ENCODE data around the gene LRTM2.
"Not testable (repeated sequence)": the region's sequence is repeated elsewhere in the genome, so short reads cannot be mapped to it uniquely, and the experiment has no call there.

Gene LRTM2

DNA sequence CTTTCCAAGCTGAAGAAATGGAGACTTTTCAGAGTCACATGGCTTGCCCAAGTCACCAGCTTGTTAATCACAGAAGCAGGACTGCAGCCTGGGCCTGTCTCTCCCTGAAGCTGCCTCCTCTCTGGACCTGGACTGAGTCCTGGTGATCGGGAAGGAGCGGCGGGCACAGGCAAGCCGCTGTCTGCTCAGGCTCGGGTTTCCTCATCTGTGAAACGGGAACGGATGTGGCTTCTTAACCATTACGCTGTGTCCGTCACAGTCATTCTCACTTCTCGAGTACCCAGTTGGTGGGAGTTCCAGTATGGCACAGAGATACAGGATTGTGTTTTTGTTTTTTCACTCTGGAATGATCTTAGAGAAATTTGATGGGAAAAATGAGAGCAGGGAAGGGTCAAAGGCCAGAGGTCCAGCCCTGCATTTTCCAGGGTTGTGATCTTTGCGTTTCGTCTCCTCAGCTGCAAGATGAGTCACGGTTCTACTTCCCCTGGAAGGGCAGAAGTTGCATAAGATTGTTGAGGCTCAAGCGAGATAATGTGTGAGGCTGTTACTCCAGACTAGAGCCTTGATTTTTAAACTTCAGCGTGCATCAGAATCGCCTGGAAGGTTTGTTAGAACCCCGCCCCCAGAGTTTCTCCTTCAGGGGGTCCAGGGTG lies 7.6 kb upstream of the LRTM2 start:
- no peak for DNase-seq

GRCh38 chr12:1814266-1814665 lies 6.1 kb upstream of the LRTM2 start:
- DNase-seq = no peak

- DNase-seq = no peak
These were observed 5.3 kb upstream of the LRTM2 start for GRCh38 chr12:1815108-1815507.

DNA sequence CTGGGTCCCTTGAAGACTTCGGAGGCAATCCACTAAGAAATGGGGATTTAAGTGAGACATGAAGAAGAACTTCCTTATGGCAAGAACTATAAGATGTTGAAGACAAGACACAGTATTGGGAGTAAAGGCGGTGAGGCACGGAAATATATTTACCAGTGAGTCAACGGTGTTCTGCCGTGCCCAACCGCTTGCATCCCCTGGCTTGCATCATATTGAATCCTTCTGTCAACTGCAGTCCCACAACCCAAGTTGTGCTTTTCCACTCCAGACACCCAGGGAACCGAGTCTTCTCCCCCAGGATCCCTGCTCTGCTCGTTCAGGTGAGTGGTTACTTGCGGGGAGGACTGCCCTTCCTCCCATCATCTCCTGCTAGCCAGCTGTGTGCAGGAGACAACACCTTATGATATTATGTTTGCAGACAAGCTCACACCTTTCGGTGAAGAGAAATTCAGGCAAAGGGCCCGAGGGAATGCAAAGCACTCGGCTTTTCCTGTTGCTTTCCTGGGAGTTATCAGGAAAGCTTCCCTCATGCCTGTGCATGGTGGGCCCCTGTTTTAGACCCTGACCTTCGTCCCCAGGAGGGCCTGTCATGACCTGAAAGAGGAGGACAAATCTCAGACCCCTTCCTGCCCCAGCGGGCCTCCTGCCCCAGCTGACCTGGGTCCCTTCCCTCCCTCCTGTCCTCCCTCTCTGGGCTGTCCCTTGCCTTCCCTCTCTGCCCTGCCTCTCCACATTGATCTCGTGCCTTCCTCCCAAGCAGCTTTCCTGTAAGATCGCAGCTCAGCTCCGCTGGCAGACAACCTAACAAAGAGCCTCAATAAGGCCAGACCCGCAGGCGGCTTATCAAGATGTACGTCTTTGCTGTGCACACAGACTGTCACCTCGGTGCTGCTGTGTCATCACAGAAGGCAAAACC lies 4.3 kb upstream of the LRTM2 start:
- DNase-seq = no peak

DNA sequence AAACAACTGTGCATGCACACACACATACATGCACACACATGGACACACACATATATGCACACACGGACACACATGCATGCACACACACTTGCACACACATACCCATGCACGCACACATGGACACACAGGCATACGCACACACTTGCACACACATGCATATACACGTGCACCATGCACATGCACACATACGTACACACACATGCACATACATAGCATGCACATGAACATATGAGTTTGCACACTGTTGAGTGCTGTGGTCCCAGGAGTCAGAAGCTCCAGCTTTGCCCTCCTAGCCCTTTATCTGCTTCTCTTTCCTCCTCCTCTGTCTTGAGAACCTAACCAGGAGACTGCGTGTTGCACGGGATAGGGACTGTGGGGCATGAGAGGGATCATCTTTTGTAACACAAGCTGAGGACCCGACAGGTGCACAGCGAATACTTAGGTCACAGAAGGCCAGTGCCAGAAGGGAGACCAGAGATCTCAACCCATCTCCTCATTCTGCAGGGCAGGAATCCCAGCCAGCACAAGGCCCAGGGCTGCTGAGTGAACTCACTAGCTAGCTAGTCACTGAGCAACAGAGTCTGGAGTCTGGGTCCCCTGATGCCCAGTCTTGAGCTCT lies 3.5 kb upstream of the LRTM2 start:
- no peak for DNase-seq

GRCh38 chr12:1817928-1818327 lies 2.4 kb upstream of the LRTM2 start:
- not testable (repeated sequence) for DNase-seq

GRCh38 chr12:1819050-1819449 lies 1.3 kb upstream of the LRTM2 start:
- no peak for DNase-seq

GRCh38 chr12:1819571-1819970 lies 794 bp upstream of the LRTM2 start:
- DNase-seq = no peak

GRCh38 chr12:1820896-1821291 lies 529 bp downstream of the LRTM2 start:
- no peak for DNase-seq

GRCh38 chr12:1821805-1822204 lies 1.4 kb downstream of the LRTM2 start:
- no peak for DNase-seq

DNA sequence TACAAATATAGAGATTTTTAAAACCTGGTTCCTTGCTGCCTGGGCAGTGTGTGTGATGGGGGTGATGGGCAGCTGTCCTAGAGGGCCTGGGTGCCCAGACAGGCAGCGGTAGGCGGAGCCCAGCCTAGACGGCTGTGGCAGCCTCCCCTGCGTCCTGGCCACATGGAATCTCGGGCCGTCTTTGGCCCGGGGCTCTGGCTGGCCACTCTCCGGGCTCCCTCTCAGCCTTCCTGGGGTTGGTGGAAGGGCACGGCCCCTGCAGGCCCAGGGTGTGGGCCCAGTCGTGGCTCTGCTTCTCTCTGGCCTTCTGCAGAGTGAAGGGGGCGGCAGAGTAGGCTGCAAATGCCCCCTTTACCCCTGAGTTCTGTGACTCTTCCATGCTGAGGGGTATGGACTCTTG lies 2.3 kb downstream of the LRTM2 start:
- DNase-seq = no peak

DNA sequence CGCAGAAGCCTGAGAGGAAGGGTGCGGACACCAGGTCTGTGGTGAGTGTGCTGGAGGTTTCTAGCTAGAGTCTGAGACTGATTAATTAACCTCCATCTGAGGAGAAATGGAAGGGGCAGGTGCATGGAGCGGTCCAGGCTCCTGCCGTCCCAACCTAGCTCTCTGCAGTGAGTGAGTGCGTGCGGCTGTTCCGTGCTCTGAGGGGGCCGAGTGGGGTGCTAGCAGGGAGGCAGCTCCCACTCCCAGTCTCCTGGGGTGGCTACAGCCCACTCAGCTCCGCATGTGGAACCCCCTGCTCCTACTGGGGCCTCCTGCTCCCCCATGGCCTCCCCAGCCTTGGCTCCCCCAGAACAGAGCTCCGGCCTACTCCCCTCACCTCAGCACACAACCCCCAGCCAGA lies 2.9 kb downstream of the LRTM2 start:
- DNase-seq = no peak

DNA sequence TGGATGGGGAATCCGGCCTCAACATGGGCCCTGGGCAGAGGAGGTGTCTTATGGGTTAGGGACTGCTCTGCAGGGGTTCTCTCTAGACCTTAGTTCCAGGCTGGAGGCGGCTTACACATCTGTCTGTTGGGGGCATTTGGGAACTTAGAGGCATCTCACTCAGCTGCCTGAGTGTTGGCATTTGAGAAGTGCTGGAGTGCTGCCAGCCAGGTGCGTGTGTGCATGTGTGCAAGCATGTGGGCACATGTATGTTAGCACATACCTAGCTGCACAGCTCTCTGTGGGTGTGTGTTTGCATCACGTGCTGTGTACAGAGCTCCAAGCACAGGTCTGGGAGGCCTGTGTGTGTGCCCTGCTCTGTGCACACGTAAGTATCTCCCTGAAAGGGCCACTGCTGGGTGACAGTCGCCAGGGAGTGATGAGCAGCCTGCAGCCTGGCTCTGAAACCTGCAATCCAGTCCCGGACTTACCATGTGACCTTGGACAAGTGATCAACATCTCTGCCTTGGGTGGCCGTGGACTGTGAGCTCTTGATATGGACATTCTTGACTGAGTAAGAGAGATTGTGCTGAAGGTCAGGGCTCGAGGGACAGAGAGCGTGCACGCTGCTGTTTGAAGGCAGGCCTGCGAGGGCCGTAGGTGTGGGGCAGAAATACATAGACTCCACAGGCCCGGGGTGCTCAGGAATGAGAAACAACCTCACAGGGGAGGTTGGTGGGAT lies 5.2 kb downstream of the LRTM2 start:
- DNase-seq = no peak

DNA sequence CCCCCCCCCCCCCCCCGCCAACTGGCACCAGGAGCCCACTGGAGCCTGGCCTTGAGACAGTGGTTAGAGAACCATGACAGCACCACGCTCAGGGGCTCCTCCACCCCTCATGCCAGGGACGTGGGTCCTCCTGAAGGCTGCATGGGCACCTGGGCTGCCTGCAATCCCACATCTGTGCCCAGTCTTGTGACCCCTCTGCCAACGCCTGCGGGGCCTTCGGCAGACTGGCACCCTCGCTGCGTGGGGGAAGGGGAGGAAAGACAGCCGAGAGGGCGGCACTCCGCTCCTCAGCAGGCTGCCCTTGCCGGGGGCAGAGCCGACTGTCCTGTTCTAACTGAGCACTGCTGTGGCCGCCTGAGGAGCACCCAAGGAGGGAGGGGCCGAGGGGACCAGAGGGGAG lies 6.0 kb downstream of the LRTM2 start:
- no peak for DNase-seq

DNA sequence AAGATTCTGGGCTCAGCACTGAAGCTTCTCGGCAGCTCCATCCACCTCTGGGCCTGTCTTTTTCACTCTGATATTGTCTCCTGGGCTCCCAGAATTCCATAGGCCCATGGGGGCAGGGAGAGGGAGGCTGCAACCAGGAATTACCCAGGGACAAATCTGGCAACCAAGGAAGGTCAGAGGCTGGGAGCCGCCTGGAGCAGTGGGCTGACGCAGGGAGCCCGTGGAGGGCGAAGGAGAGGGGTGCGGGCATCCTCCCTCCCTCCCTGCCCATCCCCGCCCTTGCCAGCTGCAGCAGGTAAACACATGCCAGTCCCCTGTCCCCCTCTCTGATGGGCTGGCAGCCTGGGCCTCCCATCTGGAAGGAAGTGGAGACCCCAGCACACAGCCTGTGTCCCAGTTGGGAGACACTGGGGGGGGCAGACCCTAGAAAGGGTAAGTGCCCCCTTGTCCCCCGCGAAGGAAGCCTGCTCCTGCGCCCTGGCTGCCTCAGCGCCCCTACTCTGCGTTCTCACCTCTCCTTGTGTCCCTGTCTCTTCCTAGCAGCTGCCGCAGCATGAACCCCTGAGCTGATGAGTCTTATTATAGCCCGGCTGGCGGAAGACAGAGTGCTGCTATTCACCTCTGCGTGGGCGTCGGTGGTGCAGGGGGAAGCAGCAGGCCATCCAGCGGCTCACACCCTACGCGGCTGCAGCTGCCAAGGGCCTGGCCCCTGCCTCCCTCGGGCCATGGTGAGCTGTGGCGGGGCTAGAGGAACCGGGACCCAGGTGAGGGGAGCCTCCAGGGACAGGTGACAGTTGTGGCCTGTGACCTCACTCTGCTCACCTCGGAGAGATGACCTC lies 6.7 kb downstream of the LRTM2 start:
- DNase-seq = no peak

GRCh38 chr12:1827826-1828805 lies 7.8 kb downstream of the LRTM2 start:
- no peak for DNase-seq

GRCh38 chr12:1828856-1829255 lies 8.5 kb downstream of the LRTM2 start:
- DNase-seq = no peak

DNA sequence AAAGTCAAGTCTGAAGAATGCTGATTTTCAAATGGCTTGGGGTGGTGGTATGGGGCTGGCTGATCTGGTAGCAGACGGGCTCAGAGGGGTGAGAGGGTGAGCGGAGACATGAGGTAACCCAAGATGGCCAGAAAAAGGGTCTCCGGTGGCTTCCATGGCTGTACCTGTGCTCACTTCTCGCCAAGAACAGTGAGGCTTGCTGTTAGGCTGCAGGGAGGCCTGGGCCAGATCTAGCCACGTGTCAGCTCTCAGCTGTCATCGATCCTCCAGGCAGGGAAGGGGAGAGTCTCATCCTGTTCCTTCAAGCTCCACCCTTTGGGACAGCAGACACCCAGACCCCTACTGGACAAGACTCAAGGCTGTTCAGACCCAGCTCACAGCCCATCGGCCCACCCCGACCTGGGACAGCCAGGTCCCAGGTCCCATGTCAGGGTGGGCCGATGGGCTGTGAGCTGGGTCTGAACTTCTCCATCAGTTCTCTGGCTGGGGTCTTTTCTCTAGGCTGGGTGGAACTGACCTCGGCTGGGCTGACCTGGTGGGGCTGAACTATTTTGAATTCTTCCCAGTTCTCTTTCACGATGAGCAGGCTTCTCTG lies 9.0 kb downstream of the LRTM2 start:
- no peak for DNase-seq

DNA sequence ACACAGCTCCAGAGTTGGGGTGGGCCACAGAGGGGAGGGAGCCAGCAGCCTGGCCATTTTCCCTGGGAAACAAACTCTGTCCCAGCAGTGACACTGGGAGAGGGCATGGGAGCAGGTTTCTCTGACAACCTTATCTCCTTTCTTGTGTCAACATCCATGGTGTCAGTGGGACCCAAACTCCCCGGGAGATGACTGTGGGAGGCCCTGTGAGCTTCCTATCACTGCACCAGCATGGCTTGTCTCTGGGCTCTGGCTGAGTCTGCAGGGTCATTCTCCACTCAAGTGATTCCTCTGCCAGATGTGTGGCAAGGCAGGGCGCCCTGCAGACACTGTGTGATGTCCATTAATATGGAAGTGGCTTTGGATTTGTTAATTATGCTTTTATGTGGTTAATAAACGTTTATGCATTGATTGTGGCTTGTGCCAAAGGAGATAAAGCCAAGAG lies 10.1 kb downstream of the LRTM2 start:
- no peak for DNase-seq
